Stomach (tissue), 9 donors: ENCODE measurements around the gene OPRL1. TPM values are rescaled to one million over a fixed set of nuclear protein-coding genes. Genes with fewer than 3 reads are reported as not detected.

Source experiments
- DNase-seq, 2 donors: peaks; one replicate each; pipeline versions ENCODE4 v3.0.0 to v3.0.0-alpha.2; 2013 to 2019
- H3K27ac ChIP-seq, 5 donors: fragments of 200-600 bp in 4 of 5; sonication (generic) in 4 of 5; one replicate each; pipeline ENCODE4 v1.5.1; 2013 to 2019; ENCODE audit warnings: mild to moderate bottlenecking in 1 of 5, moderate library complexity in 1 of 5
- H3K27me3 ChIP-seq, 3 donors: fragments of 200-600 bp; sonication (generic); one replicate each; pipeline ENCODE4 v1.5.1; 2017 to 2019; ENCODE audit warnings: mixed run types in 1 of 3
- H3K36me3 ChIP-seq, 4 donors: fragments of 200-600 bp; sonication (generic); 1 replicate in 3 of 4; 2 replicates in 1 of 4; pipeline ENCODE4 v1.5.1; 2016 to 2019
- H3K4me1 ChIP-seq, 4 donors: fragments of 200-600 bp; sonication (generic); one replicate each; pipeline ENCODE4 v1.5.1; 2016 to 2019
- H3K4me3 ChIP-seq, 4 donors: fragments of 200-600 bp; sonication (generic) in 3 of 4; one replicate each; pipeline ENCODE4 v1.5.1; 2016 to 2019; ENCODE audit warnings: mild to moderate bottlenecking in 1 of 4
- H3K9me3 ChIP-seq, 4 donors: fragments of 200-600 bp; sonication (generic); one replicate each; pipeline ENCODE4 v1.5.1; 2016 to 2019
- EP300 ChIP-seq: sonication (generic); formaldehyde crosslinking; IDR thresholded peaks from one replicate; pipeline ENCODE4 v1.6.1; 2017; ENCODE audit warnings: antibody characterized with exemption
- POLR2A ChIP-seq, 4 donors: fragments of 450-650 bp; IDR thresholded peaks; one replicate each; pipeline ENCODE4 v1.6.1; 2016; ENCODE audit warnings: antibody characterized with exemption in 4 of 4, control low read depth in 2 of 4, mild to moderate bottlenecking in 1 of 4, moderate library complexity in 1 of 4
- POLR2AphosphoS5 ChIP-seq, 3 donors: sonication (generic); formaldehyde crosslinking; IDR thresholded peaks; one replicate each; pipeline ENCODE4 v1.6.1; 2016; ENCODE audit warnings: antibody characterized with exemption in 3 of 3
- WGBS, 5 donors: extraction: QIAGEN DNeasy Blood & Tissue Kit in 3 of 5; methylation state at CpG; one replicate each; pipeline versions ENCODE4 v1.1.5 to v1.1.7; 2013 to 2018; 5-methylcytosine and 5-hydroxymethylcytosine counted together
- intact Hi-C: fragments of 100-400 bp; cut with DNase I; formaldehyde crosslinking; loops from one replicate; pipeline ENCODE4 v1.15.1; 2023; ENCODE audit warnings: low total_unique reads
- polyA plus RNA-seq, 3 donors: library from polyadenylated mRNA; stranded (reverse); fragments of 200-250 nt; gene quantifications; one replicate each; pipeline ENCODE4 v1.2.3, GENCODE V29; 2013
- total RNA-seq, 5 donors: library from RNA; depleted of rRNA; stranded (reverse); fragments of >200 nt; gene quantifications; one replicate each; pipeline versions ENCODE4 v1.1.0 to v1.2.3, GENCODE V29; 2014 to 2016
- TF ChIP-seq, protein P1 (sequence below), 7 experiments: fragments of 450-650 bp in 4 of 7; fragments of 200-600 bp in 3 of 7; sonication (generic) in 3 of 7; IDR thresholded peaks; one replicate each; pipeline ENCODE4 v1.5.1; 2016 to 2019; ENCODE audit warnings: antibody characterized with exemption in 7 of 7, control low read depth in 2 of 7, mild to moderate bottlenecking in 1 of 7
- donor health status: healthy with polysubstance abuse.
- donor health status: Bipolar disorder and iron deficiency.
- donor health status: healthy.

The OPRL1 gene
- total and polyA plus RNA-seq, 8 donors, result 0.18 to 4.7 (median 0.40) TPM; not detected in 4

DNA sequence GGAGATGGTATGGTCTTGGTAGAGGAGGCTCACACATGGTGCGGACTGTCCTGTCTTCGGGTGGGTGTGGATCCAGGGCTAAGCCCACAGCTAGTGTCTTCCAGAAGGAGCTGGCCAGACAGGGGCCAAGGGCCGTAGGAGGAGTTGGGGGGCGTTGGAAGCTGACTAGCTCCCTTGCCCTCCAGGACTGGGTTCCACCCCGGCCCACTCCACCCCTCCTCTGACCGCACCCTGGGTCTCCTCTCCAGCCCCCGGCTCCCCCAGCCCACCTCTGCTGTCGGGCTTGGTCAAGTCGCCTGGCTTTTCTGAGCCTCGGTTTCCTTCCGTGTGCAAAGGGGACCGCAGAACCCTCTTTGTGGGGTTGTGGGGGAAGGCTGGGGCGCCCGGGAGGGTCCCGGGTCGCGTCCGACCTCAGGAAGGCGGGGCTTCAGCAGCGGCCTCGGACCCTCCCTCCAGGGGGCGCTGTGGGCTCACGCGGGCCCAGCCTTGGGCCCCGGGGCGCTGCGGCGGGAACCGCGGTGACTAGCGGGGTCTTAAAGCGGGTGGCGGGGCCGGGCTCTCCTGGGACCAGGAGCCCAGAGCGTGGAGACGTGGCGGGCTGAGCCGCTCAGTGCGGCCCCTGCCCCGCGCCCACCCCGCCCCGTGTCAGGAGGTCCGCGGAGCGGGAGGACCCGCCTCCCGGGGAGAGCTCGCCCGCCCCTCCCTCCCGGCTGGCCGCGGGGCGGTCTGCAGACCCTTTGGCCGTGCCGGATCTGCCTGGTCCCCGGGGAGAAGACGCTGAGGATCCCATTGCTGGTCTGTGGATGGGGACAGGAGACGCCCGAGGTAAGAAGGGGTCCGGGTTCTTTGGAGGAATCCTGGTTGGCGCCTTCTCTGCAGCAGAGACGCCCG is 22.1 kb downstream of the OPRL1 start:
- intact Hi-C loops, result no loop called here
- peak overlapping the region; percentile 36 to 54 (median 40) for H3K4me3 ChIP-seq
- peak; percentile 48 to 78 for DNase-seq
- no peak overlapping the region for H3K27ac ChIP-seq
- TF ChIP-seq, protein P1, sequence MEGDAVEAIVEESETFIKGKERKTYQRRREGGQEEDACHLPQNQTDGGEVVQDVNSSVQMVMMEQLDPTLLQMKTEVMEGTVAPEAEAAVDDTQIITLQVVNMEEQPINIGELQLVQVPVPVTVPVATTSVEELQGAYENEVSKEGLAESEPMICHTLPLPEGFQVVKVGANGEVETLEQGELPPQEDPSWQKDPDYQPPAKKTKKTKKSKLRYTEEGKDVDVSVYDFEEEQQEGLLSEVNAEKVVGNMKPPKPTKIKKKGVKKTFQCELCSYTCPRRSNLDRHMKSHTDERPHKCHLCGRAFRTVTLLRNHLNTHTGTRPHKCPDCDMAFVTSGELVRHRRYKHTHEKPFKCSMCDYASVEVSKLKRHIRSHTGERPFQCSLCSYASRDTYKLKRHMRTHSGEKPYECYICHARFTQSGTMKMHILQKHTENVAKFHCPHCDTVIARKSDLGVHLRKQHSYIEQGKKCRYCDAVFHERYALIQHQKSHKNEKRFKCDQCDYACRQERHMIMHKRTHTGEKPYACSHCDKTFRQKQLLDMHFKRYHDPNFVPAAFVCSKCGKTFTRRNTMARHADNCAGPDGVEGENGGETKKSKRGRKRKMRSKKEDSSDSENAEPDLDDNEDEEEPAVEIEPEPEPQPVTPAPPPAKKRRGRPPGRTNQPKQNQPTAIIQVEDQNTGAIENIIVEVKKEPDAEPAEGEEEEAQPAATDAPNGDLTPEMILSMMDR (IDR thresholded peaks at IDR 0.05), result peak in 4 of 7 experiments; percentile 8 to 61 (median 45)
- TF ChIP-seq POLR2A (IDR thresholded peaks at IDR 0.05), result no peak
- no peak for TF ChIP-seq EP300
- TF ChIP-seq POLR2AphosphoS5 (IDR thresholded peaks at IDR 0.05), result no peak
- no peaks in the 10 kb centered on the region for H3K9me3 ChIP-seq
- H3K36me3 ChIP-seq, result peaks cover 0 to 10% (median 4%) of the 10 kb centered on the region in 4 donors
- H3K27me3 ChIP-seq, result peaks cover 10 to 87% (median 42%) of the 10 kb centered on the region in 3 donors
- 6 to 22% (median 8%) methylated on average over 20 to 61 of the region's 64 CpGs for WGBS, 5 donors
- peaks cover 8 to 14% (median 12%) of the 10 kb centered on the region in 4 donors for H3K4me1 ChIP-seq

DNA sequence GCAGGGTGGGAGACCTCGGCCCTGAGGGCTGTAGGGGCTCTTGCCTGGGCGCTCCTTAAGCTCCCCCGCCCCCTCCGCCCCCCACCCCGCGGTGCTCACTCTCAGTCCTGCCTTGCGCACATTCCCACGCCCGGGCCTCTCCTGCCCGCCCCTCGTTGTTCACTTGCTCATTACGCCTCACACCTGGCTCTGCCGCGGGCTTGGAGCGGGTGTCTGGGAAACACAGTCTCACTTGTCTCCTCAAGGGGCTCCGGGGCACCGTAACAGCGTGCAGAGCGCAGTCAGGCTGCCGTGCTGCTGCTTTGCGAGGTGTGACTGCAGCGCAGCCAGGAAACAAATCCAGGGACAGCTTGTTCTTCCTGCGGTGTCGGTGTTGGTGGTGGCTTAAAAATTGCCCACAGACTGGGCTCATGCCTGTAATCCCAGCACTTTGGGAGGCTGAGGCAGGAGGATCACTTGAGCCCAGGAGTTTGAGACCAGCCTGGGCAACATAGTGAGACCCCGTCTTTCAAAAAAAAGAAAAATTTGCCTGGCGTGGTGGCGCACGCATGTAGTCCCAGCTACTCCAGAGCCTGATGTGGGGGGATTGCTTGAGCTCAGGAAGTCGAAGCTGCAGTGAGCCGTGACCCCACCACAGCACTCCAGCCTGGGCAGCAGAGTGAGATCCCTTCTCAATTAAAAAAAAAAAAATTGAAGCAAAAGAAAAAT is 22.9 kb downstream of the OPRL1 start:
- Histone ChIP-seq H3K27ac (no peak overlapping the region), H3K4me1 (peaks cover 8 to 14% (median 12%) of the 10 kb centered on the region in 4 donors), H3K4me3 (peak overlapping the region; percentile 36 to 54 (median 40)), H3K27me3 (peaks cover 10 to 94% (median 42%) of the 10 kb centered on the region in 3 donors), H3K36me3 (peaks cover 0 to 9% (median 4%) of the 10 kb centered on the region in 4 donors), H3K9me3 (no peaks in the 10 kb centered on the region)
- DNase-seq, result peak in 1 of 2 donors; percentile 62
- intact Hi-C loops, result no loop called here
- 19 to 21% (median 21%) methylated on average over 25 to 30 of the region's 30 CpGs for WGBS, 5 donors
- TF ChIP-seq, protein P1 (IDR thresholded peaks at IDR 0.05), result no peak
- TF ChIP-seq POLR2AphosphoS5 (IDR thresholded peaks at IDR 0.05) (no peak), EP300 (no peak), POLR2A (IDR thresholded peaks at IDR 0.05) (no peak)

DNA sequence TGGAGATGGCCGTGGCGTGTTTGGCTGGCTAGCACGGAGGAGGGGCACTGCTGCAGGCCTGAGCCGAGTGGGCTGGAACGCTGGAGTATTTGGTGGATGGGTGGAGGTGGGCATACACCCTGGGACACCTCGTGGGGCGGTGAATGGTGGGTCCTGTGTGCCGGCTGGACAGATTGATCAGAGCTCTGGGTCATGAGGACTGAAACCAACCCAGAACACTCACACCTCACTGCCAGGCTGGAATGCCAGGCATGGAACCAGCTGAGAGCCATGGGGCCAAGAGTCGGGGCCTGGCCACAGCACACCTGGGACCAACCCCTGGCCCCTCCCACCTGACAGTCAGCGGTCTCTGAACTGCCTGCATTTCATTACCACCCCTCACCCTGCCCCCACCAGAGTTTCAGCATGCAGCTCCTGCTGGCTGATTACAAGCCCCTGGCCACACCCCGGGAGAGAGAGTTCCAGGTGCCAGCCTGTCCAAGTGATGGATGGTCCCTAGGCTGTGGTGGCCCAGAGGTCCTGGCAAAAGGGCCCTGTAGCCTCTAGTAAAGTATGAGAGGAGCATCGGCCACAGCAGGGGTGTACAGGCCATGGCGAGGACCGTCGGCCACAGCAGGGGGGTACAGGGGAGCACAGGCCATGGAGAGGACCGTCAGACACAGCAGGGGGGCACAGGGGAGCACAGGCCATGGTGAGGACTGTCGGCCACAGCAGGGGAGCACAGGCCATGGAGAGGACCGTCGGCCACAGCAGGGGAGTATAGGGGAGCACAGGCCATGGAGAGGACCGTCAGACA is 24.2 kb downstream of the OPRL1 start:
- no peak overlapping the region for H3K4me3 ChIP-seq
- no peaks in the 10 kb centered on the region for H3K9me3 ChIP-seq
- no peak for DNase-seq
- 55 to 63% (median 60%) methylated on average over 10 to 20 of the region's 20 CpGs for WGBS, 5 donors
- H3K4me1 ChIP-seq, result peaks cover 8 to 14% (median 12%) of the 10 kb centered on the region in 4 donors
- TF ChIP-seq, protein P1 (IDR thresholded peaks at IDR 0.05), result no peak
- no peak for TF ChIP-seq POLR2AphosphoS5 (IDR thresholded peaks at IDR 0.05)
- TF ChIP-seq EP300, result no peak
- TF ChIP-seq POLR2A (IDR thresholded peaks at IDR 0.05), result no peak
- no peak overlapping the region for H3K27ac ChIP-seq
- peaks cover 10 to 94% (median 42%) of the 10 kb centered on the region in 3 donors for H3K27me3 ChIP-seq
- intact Hi-C loops, result no loop called here
- H3K36me3 ChIP-seq, result no peaks in the 10 kb centered on the region
